RWPE1 (cell line): Measurements from ENCODE around the gene SMAD4.

Experiments
- CTCF ChIA-PET: fragments of 350-600 bp; sonication (Branson Sonifier 250); formaldehyde crosslinking; extraction: SDS; loops from one replicate; lab custom pipeline; 2021; lab: Yijun Ruan, JAX
- POLR2A ChIA-PET: fragments of 400-600 bp; formaldehyde crosslinking; extraction: SDS; loops from one replicate; lab custom pipeline; 2020; ENCODE audit warnings: antibody characterized with exemption; ENCODE audit not compliant: low non-redundant PET; lab: Yijun Ruan, JAX
- DNase-seq: peaks from one replicate; pipeline ENCODE4 v3.0.0; 2012; ENCODE audit warnings: low spot score
- H3K27ac ChIP-seq: fragments of 450-650 bp; 2 replicates; pipeline ENCODE4 v1.5.1; 2017
- TF ChIP-seq, protein P1 (sequence below): fragments of 450-650 bp; conservative IDR thresholded peaks from 2 replicates; pipeline ENCODE4 v1.5.1; 2017; ENCODE audit warnings: low read depth, mild to moderate bottlenecking

Gene SMAD4

DNA sequence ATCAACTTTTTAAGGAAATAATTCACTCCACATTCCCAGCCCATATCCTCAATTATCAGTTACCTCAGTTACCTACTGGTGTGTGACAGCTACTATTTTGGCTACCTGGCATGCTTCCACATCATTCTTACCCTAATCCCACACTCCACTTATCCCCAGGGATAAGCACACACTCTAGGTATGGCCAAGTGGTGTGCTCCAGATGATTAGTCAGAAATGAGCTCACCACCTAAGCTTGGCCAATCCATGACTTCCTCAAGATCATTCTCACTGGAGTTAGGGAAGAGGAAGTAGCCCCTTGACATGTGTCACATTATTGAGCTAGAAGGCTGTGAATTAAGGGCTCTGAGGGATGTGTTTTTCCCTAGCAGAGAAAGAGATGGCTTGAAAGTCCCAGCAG lies 20.9 kb upstream of the SMAD4 start:
- TF ChIP-seq, protein P1, sequence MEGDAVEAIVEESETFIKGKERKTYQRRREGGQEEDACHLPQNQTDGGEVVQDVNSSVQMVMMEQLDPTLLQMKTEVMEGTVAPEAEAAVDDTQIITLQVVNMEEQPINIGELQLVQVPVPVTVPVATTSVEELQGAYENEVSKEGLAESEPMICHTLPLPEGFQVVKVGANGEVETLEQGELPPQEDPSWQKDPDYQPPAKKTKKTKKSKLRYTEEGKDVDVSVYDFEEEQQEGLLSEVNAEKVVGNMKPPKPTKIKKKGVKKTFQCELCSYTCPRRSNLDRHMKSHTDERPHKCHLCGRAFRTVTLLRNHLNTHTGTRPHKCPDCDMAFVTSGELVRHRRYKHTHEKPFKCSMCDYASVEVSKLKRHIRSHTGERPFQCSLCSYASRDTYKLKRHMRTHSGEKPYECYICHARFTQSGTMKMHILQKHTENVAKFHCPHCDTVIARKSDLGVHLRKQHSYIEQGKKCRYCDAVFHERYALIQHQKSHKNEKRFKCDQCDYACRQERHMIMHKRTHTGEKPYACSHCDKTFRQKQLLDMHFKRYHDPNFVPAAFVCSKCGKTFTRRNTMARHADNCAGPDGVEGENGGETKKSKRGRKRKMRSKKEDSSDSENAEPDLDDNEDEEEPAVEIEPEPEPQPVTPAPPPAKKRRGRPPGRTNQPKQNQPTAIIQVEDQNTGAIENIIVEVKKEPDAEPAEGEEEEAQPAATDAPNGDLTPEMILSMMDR = no peak
- no peak overlapping the region for H3K27ac ChIP-seq
- POLR2A ChIA-PET = no interaction called here
- CTCF ChIA-PET = no interaction called here
- no peak for DNase-seq

DNA sequence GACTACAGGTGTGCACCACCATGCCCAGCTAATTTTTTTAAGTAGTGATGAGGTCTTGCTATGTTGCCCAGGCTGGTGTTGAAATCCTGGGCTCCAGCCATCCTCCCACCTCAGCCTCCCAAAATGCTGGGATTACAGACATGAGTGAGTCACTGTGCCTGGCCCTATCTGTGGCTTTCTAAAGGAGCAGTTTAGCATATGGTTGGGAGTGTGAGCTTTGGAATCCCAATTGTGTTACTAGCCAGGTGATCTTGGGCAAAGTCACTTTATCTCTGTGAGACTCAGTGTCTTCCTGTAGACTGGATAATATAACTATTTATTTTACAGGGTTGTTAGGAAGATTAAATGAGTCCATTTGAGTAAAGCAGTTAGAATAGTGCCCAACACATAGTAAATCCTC lies 19.8 kb upstream of the SMAD4 start:
- ChIA-PET POLR2A (no interaction called here), CTCF (no interaction called here)
- no peak for DNase-seq
- no peak overlapping the region for H3K27ac ChIP-seq
- TF ChIP-seq, protein P1 = no peak

DNA sequence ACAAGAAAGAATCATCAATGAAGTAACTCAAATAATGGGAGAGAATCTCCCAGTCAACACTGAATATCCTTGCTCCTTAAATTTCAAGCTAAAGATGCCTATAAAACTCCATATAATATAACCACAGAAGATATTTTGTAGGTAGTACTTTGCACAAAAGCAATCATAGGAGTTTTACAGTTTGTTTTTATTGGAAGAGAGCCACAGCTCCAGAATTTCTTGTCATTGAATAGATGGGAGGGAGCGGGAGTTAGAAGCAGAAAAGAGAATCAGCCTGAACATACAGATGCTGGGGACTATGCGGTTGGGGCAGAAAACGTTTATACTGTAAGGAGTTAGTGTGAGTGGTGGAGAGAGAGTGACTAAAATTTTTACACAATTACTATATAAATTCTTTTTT lies 18.3 kb upstream of the SMAD4 start:
- TF ChIP-seq, protein P1 = no peak
- CTCF ChIA-PET = interaction anchor here (0.6 kb wide), 2 partner anchors 188 to 201 kb away, joined by 3 to 7 read pairs; no protein-coding TSS in a partner anchor
- no peak overlapping the region for H3K27ac ChIP-seq
- POLR2A ChIA-PET = no interaction called here
- no peak for DNase-seq

DNA sequence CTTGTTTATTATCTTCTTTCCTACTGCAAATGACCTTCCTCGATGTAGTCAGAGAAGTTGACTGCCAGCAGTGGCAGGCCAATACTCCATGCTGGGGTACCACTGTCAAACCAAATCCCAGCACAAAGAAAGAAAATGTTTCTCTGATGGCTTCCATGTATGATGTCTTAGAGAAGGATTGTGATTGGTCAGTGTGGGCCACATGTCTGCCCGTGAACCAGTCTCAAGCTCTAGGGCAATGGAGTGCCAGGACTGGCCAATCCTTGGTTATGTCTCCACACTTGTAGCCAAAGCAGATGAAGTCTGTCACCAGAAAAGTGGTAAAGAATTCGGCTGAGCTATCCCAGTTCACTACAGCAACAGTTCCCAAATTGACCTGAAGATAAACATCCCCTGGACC lies 17.6 kb upstream of the SMAD4 start:
- CTCF ChIA-PET = no interaction called here
- TF ChIP-seq, protein P1 = no peak
- POLR2A ChIA-PET = no interaction called here
- no peak for DNase-seq
- no peak overlapping the region for H3K27ac ChIP-seq

DNA sequence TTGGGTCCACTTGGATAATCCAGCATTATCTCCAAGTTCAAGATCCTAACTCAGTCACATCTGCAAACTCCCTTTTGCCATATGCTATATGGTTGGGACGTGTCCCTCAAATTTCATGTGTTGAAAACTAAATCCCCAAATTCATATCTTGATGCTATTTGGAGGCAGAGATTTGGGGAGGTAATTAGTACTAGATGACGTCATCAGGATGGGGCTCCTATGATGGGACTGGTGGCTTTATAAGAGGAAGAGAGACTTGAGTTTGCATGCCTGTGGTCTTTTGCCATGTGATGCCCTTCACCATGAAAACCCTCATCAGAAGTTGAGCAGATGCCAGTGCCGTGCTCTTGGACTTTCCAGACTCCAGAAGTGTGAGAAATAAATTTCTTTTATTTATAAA lies 16.8 kb upstream of the SMAD4 start:
- ChIA-PET CTCF (no interaction called here), POLR2A (no interaction called here)

DNA sequence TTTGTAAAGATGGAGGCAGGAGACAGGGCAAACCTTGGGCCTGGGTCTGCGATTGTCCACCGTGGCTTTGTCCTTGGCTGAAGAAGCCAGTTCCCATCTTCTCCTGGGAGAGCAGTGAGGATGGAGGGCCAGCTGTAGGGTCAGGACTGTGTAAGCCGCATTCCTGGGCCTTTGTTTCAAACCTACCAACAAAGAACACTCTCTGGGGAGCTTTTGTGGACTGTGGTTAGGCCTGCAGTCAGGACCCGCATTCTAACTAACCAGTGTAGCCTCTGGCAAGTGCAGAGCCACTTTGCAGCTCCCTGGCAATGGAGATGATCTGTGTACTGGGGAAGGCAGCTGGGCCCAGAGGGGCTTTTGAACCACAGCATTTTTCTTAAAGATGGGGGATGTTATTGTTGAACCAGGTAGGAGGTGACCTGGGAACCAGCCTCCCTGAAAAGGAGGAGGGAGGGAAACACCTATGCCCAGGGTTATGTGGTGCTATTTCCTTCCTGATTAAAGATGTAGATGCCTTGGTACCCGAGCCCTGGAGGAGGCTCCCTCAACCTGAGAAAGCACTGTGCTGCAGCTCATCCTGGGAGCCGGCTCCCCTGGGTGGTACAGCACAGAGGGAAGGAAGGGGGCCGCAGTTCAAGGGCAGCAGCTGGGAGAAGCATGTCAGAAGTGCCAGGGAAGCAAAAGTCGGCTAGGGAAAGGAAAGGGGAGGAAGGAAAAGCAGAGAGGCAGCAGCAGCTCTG lies 12.7 kb upstream of the SMAD4 start:
- no peak for DNase-seq
- TF ChIP-seq, protein P1 = no peak
- ChIA-PET CTCF (no interaction called here), POLR2A (no interaction called here)
- H3K27ac ChIP-seq = no peak overlapping the region

More for the DNA sequence above, 16.8 kb upstream of the SMAD4 start:
- H3K27ac ChIP-seq = no peak overlapping the region
- TF ChIP-seq, protein P1 = no peak
- DNase-seq = no peak
